Measurements from ENCODE around the gene ZNF880.

The ZNF880 gene

DNA sequence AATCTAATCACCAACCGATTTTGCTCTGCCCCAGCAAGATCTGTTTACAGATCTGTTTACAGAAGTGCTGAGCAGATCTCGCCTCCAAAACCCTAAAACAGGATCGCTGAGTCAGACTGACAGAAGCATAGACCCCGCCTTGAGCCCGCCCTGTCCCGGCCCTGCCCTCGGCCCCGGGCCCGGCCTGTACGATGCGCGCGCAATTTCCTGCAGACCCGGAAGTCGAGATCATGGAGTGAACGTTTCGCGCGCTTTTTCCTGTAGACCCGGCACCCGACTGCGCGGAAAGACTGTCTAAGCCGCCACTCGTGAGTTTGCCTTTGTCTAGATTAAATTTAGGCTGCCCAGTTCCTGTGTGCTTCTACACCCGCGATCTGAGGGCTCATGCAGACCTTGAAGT lies 59.2 kb downstream of the ZNF880 start, which contains the start of gene ZNF534:
Gene ZNF534, plus strand, starts transcription at position 212 of the 400 bp plus-strand sequence. CDS start 2,327 bp downstream, outside the sequence.
- Histone ChIP-seq H3K4me1 (no peaks in the 10 kb centered on the region), H3K9me3 (replicated peaks in 1 of 11) (peaks cover 97 to 100% (median 100%) of the 10 kb centered on the region in 11 experiments), H3K9ac (no peak within 1 kb of the TSS), H3K4me3 (no peak within 1 kb of the TSS), H4K20me1 (no peaks in the 10 kb centered on the region), H3K27me3 (no peaks in the 10 kb centered on the region), H3K27ac (no peak within 1 kb of the TSS), H3K4me2 (no peak within 1 kb of the TSS), H3K36me3 (peaks cover 18 to 63% (median 43%) of the 10 kb centered on the region in 11 experiments; a peak in 20 of 22 replicates)
- TF ChIP-seq Cebpa-rat (IDR thresholded peaks at IDR 0.05): no peak

Measured in BLaER1 treated with 17β-estradiol and CSF1 and Interleukin-3, amounts not matched to agents 10 nM and 100 nM (cell line).